Measurements from ENCODE around the gene KRT83.

The KRT83 gene

GRCh38 chr12:52267266-52267665, 53.9 kb downstream of the KRT83 start:
- in situ Hi-C loops (cut with MboI; ENCODE audit: low sequenced_read_pairs): no loop called here

DNA sequence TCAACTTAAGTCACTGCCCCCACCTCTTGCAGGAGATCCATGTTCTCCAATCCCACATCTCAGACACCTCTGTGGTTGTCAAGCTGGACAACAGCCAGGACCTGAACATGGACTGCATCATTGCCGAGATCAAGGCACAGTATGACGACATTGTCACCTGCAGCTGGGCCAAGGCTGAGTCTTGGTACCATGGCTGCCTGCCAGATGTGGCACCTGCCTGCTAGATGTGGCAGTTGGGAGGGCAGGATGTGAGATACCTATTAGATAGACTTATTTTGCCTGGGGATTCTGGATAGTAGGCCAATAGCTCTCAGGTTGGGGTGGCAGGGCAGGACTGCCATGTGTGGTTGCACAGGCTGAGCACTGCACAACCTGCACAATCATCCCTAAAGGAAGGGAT, 54.7 kb downstream of the KRT83 start:
- in situ Hi-C loops (cut with MboI; ENCODE audit: low sequenced_read_pairs): no loop called here

- in situ Hi-C loops (cut with MboI; ENCODE audit: low sequenced_read_pairs): no loop called here
These were observed 56.8 kb downstream of the KRT83 start for GRCh38 chr12:52264435-52264825.

Data from hTERT RPE-1 (cell line).